K562 (cell line): ENCODE results near the gene RDH5. TPM values are rescaled to one million over a fixed set of nuclear protein-coding genes. Genes with fewer than 3 reads are reported as not detected.

Experiments used
- ATAC-seq: fragments of 200-7000 bp; cut with Tn5 transposase; 3 replicates; pipeline ENCODE4 v1.9.1; 2020; ENCODE audit warnings: moderate library complexity
- BruUV-seq: library from RNA; stranded (reverse); fragments of 400-500 nt; replicated peaks from 2 replicates; lab custom pipeline; 2021; lab: Mats Ljungman, UMichigan
- CTCF ChIA-PET: fragments of 300-600 bp; formaldehyde crosslinking; extraction: SDS; loops from one replicate; lab custom pipeline; 2021; ENCODE audit warnings: low intra/inter-chr PET ratio; lab: Yijun Ruan, JAX
- POLR2A ChIA-PET: fragments of 300-600, 350-650 bp; sonication (Branson Sonifier 250); formaldehyde crosslinking; extraction: SDS; loops from one replicate; lab custom pipeline; 2021; ENCODE audit warnings: antibody characterized with exemption, inconsistent platforms; lab: Yijun Ruan, JAX
- DNase-seq, 4 experiments: peaks; one replicate each; pipeline versions ENCODE4 v3.0.0 to v3.0.0-alpha.2; 2011 to 2018; ENCODE audit warnings: low spot score in 3 of 4, mixed read lengths in 3 of 4; ENCODE audit errors: extremely low read depth in 1 of 4
- FAIRE-seq: peaks from 2 replicates; lab custom pipeline; 2011; peaks lifted over from hg19 to GRCh38; lab: Jason Lieb, UNC
- H2AFZ ChIP-seq: 2 replicates; pipeline ENCODE4 v1.6.0; 2011; ENCODE audit warnings: low read depth, low read length, control low read depth, inconsistent platforms
- H3K27ac ChIP-seq: fragments of 200-600 bp; 3 replicates; pipeline ENCODE4 v1.8.0; 2011; ENCODE audit warnings: low read depth, mild to moderate bottlenecking, control low read depth, inconsistent platforms, low read length, moderate library complexity, mixed read lengths; ENCODE audit errors: extremely low read depth
- H3K27me3 ChIP-seq, 2 experiments: fragments of 300-600 bp in 1 of 2; 2 replicates in 1 of 2; 3 replicates in 1 of 2; pipeline versions ENCODE4 v1.6.0 to v1.8.0; 2011; ENCODE audit warnings: inconsistent platforms in 2 of 2, low read length in 2 of 2, mild to moderate bottlenecking in 1 of 2, mixed read lengths in 1 of 2, moderate library complexity in 1 of 2; ENCODE audit not compliant: control insufficient read depth in 2 of 2, insufficient read depth in 2 of 2
- H3K36me3 ChIP-seq: fragments of 300-600 bp; 3 replicates; pipeline ENCODE4 v1.8.0; 2011; ENCODE audit warnings: mild to moderate bottlenecking, low read length, inconsistent platforms; ENCODE audit not compliant: control insufficient read depth, insufficient read depth
- H3K4me1 ChIP-seq, 2 experiments: fragments of 200-600 bp in 1 of 2; replicated peaks in 1 of 2; 2 replicates in 1 of 2; 3 replicates in 1 of 2; pipeline versions ENCODE4 v1.5.1 to v1.8.0; 2011; ENCODE audit warnings: inconsistent platforms in 2 of 2, low read length in 2 of 2, mild to moderate bottlenecking in 1 of 2, mixed read lengths in 1 of 2, moderate library complexity in 1 of 2; ENCODE audit not compliant: control insufficient read depth in 2 of 2, insufficient read depth in 2 of 2
- H3K4me2 ChIP-seq: 2 replicates; pipeline ENCODE4 v1.6.1; 2011; ENCODE audit warnings: low read length, control low read depth, inconsistent platforms, mixed read lengths; ENCODE audit not compliant: insufficient read depth
- H3K4me3 ChIP-seq: fragments of 200-600 bp; sonication (generic), shearing (Covaris generic); 2 replicates; pipeline ENCODE4 v1.5.1; 2016; ENCODE audit warnings: control low read depth, inconsistent platforms
- H3K79me2 ChIP-seq: fragments of 200-600 bp; 3 replicates; pipeline ENCODE4 v1.8.0; 2011; ENCODE audit warnings: low read length, inconsistent platforms; ENCODE audit not compliant: control insufficient read depth, insufficient read depth
- H3K9ac ChIP-seq, 2 experiments: 2 replicates each; pipeline versions ENCODE4 v1.6.0 to v1.6.1; 2011; ENCODE audit warnings: low read depth in 2 of 2, low read length in 2 of 2, control low read depth in 1 of 2, inconsistent platforms in 1 of 2, mild to moderate bottlenecking in 1 of 2, mixed read lengths in 1 of 2; ENCODE audit not compliant: insufficient read depth in 1 of 2
- H3K9me1 ChIP-seq: one replicate; pipeline ENCODE4 v1.6.0; 2011; ENCODE audit warnings: inconsistent platforms, mild to moderate bottlenecking, low read length, moderate library complexity; ENCODE audit not compliant: control insufficient read depth, insufficient read depth
- H3K9me3 ChIP-seq: replicated peaks from 2 replicates; pipeline ENCODE4 v1.5.1; 2011; ENCODE audit warnings: low read depth, low read length, inconsistent platforms; ENCODE audit not compliant: control insufficient read depth, insufficient read depth
- H4K20me1 ChIP-seq: replicated peaks from 2 replicates; pipeline ENCODE4 v1.6.1; 2011; ENCODE audit warnings: low read length, inconsistent platforms, mixed read lengths; ENCODE audit not compliant: control insufficient read depth, insufficient read depth
- E2F3 ChIP-seq: fragments of 250-450 bp; sonication (Bioruptor Pico); IDR thresholded peaks from 2 replicates; pipeline ENCODE4 v1.4.0; 2020; ENCODE audit warnings: mild to moderate bottlenecking
- GATAD2B ChIP-seq: fragments of 450-650 bp; IDR thresholded peaks from 2 replicates; pipeline ENCODE4 v1.6.1; 2017; ENCODE audit warnings: mild to moderate bottlenecking, borderline replicate concordance
- MCM3 ChIP-seq: fragments of 450-650 bp; IDR thresholded peaks from 2 replicates; pipeline ENCODE4 v1.6.1; 2016
- NCOR1 ChIP-seq: fragments of 450-650 bp; IDR thresholded peaks from 2 replicates; pipeline ENCODE4 v1.6.1; 2016; ENCODE audit warnings: mild to moderate bottlenecking, moderate library complexity
- ZNF699 ChIP-seq: fragments of 250-450 bp; sonication (Bioruptor Pico); IDR thresholded peaks from 2 replicates; pipeline ENCODE4 v1.8.0; 2021; ENCODE audit warnings: mild to moderate bottlenecking, moderate library complexity; ENCODE audit not compliant: insufficient replicate concordance
- WGBS: fragments of 100-300 bp; shearing (Covaris generic); methylation state at CpG from one replicate; pipeline ENCODE4 v1.1.6; 2016; ENCODE audit warnings: low coverage, mixed read lengths; ENCODE audit not compliant: insufficient coverage; ENCODE audit errors: missing lambda C conversion rate; 5-methylcytosine and 5-hydroxymethylcytosine counted together
- in situ Hi-C: fragments of 300-500 bp; cut with MboI; formaldehyde crosslinking; loops from 4 replicates; pipeline ENCODE4 v1.15.0; 2018; ENCODE audit warnings: inconsistent platforms, mixed read lengths
- intact Hi-C: fragments of 100-400 bp; cut with micrococcal nuclease; formaldehyde crosslinking; loops from 2 replicates; pipeline ENCODE4 v1.14.2; 2022
- polyA plus RNA-seq, 8 experiments: library from polyadenylated mRNA; depleted of rRNA in 4 of 8; stranded (reverse) in 5 of 8; unstranded in 3 of 8; fragments of >200 nt; fragmentation: Nextera tagmentation in 2 of 8; fragmentation: Illumina TruSeq in 1 of 8; extraction: Ambion mirVana in 2 of 8; extraction: Trizol in 1 of 8; gene quantifications; 2 replicates each; pipeline versions ENCODE4 v1.2.1 to v1.2.3, GENCODE V29; 2011 to 2014; ENCODE audit warnings: inconsistent platforms in 1 of 8, missing spikeins in 1 of 8
- total RNA-seq, 7 experiments: library from RNA; depleted of rRNA in 6 of 7; stranded (reverse); fragments of >200 nt in 6 of 7; fragmentation: Illumina TruSeq in 2 of 7; extraction: Trizol in 2 of 7; gene quantifications; 2 replicates each; pipeline versions ENCODE4 v1.2.1 to v1.2.3, GENCODE V29; 2011 to 2021; ENCODE audit warnings: low replicate concordance in 1 of 7
- TF ChIP-seq, protein P1 (sequence below): sonication (generic); formaldehyde crosslinking; IDR thresholded peaks from 2 replicates; pipeline ENCODE4 v1.8.1; 2023; ENCODE audit warnings: mild to moderate bottlenecking, missing genetic modification reagents

RDH5 gene
- total and polyA plus RNA-seq, 9 of the 15 experiments (the other 6 are each of a cell fraction or from before 2014, with no cell fraction given), result 0.28 to 2.0 (median 1.1) TPM; not detected in 1

DNA sequence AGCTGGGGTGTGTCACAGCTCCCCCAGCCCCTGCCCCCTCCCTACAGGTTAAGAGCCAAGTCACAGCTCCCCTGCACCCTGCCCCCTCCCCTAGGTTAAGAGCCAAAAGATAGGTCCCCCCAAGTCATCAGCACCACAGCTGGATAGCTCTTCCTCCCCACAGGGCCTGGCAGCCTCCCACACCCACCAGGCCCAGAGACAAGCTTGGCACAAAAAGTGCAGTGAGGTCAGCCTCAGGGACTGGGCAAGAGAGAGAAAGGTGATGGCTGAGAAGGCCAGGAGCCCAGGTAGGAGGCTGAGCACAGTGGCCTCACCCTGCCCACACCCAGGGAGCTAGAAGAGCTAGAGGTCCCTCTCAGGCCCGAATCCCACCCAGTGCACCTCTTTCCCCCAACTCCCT, 21.2 kb upstream of the RDH5 start:
- H3K9ac ChIP-seq, result no peak overlapping the region
- no peak overlapping the region for H2AFZ ChIP-seq
- ATAC-seq (no peak), FAIRE-seq (no peak), DNase-seq (no peak)
- H3K4me2 ChIP-seq, result no peak overlapping the region
- H4K20me1 ChIP-seq, result no peaks in the 10 kb centered on the region; the same call in 1 of the 2 replicates
- H3K27me3 ChIP-seq, result peaks cover 20 to 64% of the 10 kb centered on the region in 2 experiments; a peak in 4 of 5 replicates
- ChIA-PET POLR2A (interaction anchor here (1.1 to 1.5 kb wide), 2 partner anchors 9 to 17 kb away, joined by 3 to 6 read pairs; a partner anchor contains a TSS), CTCF (no interaction called here)
- TF ChIP-seq E2F3 (CRISPR knock-in tag) (no peak), ZNF699 (CRISPR knock-in tag) (no peak), GATAD2B (no peak), NCOR1 (no peak), MCM3 (no peak)
- TF ChIP-seq, protein P1, sequence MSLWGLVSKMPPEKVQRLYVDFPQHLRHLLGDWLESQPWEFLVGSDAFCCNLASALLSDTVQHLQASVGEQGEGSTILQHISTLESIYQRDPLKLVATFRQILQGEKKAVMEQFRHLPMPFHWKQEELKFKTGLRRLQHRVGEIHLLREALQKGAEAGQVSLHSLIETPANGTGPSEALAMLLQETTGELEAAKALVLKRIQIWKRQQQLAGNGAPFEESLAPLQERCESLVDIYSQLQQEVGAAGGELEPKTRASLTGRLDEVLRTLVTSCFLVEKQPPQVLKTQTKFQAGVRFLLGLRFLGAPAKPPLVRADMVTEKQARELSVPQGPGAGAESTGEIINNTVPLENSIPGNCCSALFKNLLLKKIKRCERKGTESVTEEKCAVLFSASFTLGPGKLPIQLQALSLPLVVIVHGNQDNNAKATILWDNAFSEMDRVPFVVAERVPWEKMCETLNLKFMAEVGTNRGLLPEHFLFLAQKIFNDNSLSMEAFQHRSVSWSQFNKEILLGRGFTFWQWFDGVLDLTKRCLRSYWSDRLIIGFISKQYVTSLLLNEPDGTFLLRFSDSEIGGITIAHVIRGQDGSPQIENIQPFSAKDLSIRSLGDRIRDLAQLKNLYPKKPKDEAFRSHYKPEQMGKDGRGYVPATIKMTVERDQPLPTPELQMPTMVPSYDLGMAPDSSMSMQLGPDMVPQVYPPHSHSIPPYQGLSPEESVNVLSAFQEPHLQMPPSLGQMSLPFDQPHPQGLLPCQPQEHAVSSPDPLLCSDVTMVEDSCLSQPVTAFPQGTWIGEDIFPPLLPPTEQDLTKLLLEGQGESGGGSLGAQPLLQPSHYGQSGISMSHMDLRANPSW (CRISPR knock-in tag), result no peak
- 0% methylated on average over 1 of the region's 1 CpG for WGBS
- no peak overlapping the region for H3K4me3 ChIP-seq
- no peaks in the 10 kb centered on the region for H3K79me2 ChIP-seq
- BruUV-seq, result no TSS peak
- H3K27ac ChIP-seq, result no peak overlapping the region
- H3K9me1 ChIP-seq, result peaks cover 5% of the 10 kb centered on the region
- in situ Hi-C loops (no loop called here), intact Hi-C loops (no loop called here)
- H3K36me3 ChIP-seq, result no peaks in the 10 kb centered on the region
- H3K4me1 ChIP-seq, result peaks cover 0 to 22% of the 10 kb centered on the region in 2 experiments; a peak in 3 of 5 replicates
- H3K9me3 ChIP-seq, result no peaks in the 10 kb centered on the region
